Measurements from ENCODE around the gene WWP2.

WWP2 gene

GRCh38 chr16:69859105-69859989, 97.2 kb downstream of the WWP2 start:
- DNase-seq (ENCODE audit: low read depth): no peak

GRCh38 chr16:69860233-69861231, 98.4 kb downstream of the WWP2 start:
- no peak for DNase-seq (ENCODE audit: low read depth)

DNA sequence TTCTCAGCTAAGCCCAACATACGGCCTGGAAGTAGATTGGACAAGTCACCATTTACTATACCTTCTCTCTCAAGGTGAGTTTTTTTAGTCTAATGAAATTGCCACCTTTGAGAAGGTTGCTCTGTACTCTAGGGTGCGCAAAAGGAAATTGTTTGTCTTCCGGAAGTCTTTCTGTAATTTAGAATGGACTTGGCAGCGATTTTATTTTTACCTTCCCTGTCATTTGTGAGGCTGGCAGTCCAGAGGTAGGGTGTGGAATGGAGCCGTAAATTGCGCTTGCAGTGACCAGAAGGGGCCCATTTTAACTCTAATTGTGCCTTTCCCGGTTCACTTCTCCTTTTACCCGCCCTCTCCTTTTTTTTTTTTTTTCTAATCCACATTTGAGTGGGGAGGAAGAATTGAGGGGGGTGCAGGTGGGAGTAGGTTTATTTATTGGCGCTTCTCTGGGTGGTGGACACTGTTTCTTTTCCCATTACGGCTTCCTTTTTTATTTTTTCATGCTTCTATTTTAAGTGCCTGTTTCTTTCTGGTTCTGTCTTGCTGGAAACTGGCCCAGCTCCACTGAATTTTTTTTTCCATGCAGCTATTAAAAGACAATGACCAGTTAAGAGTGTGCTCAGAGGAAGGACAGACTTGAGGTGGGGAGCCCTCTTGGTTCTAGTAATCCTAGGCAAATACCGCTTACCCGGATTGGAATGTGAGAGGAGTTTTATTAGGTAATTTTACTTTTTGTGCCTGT, 99.3 kb downstream of the WWP2 start:
- no peak for DNase-seq (ENCODE audit: low read depth)

- no peak for DNase-seq (ENCODE audit: low read depth)
These were observed 101.5 kb downstream of the WWP2 start for GRCh38 chr16:69863401-69864281.

DNA sequence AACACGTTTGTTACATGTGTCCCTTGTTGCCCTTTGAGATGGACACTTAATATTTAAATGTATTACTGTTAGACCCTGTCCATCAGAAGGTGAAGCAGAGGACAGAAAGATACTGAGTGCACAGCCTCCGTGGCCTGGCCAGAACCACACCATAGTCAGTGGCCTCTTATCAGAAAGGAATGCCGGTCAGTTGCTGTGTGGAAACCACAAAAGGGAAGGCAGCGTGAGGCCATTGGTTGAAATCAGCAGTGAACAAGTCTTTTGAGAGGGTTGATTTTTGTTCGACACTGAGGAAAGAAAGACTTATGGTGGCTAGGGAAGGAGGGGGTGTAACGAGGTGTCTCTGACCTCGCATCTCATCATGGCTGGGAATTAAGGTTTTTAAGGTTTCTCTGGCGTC, 103.6 kb downstream of the WWP2 start:
- DNase-seq (ENCODE audit: low read depth): no peak

GRCh38 chr16:69867784-69868560, 105.8 kb downstream of the WWP2 start:
- no peak for DNase-seq (ENCODE audit: low read depth)

DNA sequence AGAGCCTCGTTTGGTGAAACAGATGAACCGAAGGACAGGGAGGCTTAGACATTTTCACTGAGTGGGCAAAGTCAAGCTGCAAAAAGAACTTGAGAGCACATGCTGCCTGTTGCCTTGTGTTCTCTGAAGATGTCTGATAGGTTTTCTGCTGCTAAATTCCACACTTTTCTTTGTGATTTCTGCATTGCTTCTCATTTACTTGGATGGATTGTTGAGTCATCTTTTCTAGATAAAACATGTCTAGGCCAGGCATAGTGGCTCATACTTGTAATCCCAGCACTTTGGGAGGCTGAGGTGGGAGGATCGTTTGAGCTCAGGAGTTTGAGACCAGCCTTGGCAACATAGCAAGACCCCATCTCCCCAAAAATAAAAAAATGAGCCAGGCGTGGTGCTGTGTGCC, 108.6 kb downstream of the WWP2 start:
- no peak for DNase-seq (ENCODE audit: low read depth)

DNA sequence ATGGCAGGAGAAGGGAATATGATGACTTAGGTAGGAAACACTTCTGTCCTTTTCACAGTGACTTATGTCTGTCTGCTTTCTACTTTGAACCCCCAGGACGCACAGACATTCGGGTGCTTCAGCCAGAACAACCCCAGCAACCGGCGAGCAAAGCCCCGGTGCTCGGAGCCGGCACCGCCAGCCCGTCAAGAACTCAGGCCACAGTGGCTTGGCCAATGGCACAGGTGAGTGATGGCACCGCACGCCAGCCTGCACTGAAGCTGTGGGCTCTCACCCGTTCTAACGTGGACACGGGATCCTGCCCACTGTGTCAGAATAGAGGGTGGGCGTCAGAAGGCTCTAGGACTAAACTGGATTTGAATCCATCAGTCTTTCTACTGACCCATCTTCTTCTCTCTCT, 109.6 kb downstream of the WWP2 start:
- DNase-seq (ENCODE audit: low read depth): no peak

DNA sequence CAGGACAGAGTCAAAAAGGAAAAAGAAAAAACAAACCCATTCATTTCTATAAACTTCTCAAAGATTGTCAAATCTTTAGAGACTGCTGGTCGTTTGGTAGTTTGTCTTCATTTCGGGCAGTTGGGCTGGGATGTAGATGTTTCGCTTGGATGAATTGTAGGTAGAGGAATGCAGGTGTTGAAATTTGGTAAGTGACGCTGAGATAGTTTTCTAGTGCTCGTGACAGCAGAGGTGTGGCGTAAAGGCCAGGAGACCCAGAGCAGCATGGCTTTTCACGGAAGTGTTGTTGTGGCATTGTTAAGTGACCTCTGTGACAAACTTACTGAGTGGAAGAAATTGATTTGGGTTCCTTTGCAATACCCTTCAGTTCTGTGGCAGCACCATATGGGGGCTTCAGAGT, 110.8 kb downstream of the WWP2 start:
- no peak for DNase-seq (ENCODE audit: low read depth)

GRCh38 chr16:69873783-69874182, 111.7 kb downstream of the WWP2 start:
- no peak for DNase-seq (ENCODE audit: low read depth)

DNA sequence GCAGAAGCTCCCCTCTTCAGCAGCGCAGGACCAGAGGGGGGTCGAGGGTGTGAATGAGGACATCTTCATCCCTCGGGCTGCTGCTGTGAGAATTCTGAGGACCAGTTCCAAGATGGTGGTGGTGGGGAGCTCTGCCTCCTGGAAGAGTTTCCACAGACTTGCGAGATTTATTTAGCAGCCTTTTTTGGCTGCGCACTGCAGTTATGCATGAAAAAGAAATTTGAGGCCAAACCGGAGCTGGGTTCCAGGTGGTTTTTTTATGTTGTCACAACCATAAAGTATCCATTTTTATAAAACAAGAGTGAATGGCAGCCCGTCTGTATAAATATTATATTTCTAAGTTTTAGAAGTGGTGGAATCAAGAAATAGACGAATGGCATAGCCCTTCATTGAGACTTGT, 112.1 kb downstream of the WWP2 start:
- no peak for DNase-seq (ENCODE audit: low read depth)

- DNase-seq (ENCODE audit: low read depth): no peak
These were observed 118.6 kb downstream of the WWP2 start for GRCh38 chr16:69880640-69881133.

- DNase-seq (ENCODE audit: low read depth): no peak
These were observed 119.0 kb downstream of the WWP2 start for GRCh38 chr16:69881141-69881540.

GRCh38 chr16:69883744-69884143, 121.6 kb downstream of the WWP2 start:
- no peak for DNase-seq (ENCODE audit: low read depth)

DNA sequence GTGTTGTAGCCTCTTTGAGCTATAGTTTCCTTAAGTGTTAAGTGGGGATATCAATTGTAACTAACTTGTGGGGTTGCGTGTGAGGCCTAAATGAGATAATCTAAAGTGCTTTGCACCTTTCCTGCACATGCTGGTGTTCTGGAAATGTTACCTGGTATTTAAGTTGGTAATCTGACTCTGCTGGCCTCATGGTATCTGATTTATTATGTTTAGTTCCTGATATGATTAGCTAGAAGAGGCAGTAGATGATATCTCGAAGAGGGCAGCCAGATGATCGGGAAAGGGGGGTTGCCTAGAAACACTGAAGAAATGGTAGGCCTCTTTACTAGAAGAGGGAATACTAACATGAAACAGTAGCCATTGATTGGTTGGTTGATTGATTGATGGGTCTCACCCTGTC, 123.6 kb downstream of the WWP2 start:
- no peak for DNase-seq (ENCODE audit: low read depth)

- DNase-seq (ENCODE audit: low read depth): no peak
These were observed 124.6 kb downstream of the WWP2 start for GRCh38 chr16:69886726-69887125.

DNA sequence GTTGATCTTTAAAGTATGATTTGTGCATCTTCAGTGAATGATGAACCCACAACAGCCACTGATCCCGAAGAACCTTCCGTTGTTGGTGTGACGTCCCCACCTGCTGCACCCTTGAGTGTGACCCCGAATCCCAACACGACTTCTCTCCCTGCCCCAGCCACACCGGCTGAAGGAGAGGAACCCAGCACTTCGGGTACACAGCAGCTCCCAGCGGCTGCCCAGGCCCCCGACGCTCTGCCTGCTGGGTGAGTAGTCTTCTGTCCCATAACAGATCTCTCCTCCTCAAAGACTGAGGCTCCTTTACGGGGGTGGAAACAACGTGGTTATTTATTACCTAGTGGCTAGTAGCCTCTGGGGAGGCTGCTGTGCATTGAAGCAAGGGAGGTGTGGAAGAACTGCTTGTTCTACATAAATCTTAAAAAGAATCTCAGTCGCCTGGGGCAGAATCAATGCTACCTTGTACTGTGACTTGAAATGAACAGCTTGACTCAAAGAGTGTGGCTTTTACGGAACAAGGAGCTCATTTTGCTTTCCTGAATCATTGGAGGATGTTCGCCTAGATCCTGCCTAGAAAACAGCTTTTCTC, 126.0 kb downstream of the WWP2 start:
- no peak for DNase-seq (ENCODE audit: low read depth)

DNA sequence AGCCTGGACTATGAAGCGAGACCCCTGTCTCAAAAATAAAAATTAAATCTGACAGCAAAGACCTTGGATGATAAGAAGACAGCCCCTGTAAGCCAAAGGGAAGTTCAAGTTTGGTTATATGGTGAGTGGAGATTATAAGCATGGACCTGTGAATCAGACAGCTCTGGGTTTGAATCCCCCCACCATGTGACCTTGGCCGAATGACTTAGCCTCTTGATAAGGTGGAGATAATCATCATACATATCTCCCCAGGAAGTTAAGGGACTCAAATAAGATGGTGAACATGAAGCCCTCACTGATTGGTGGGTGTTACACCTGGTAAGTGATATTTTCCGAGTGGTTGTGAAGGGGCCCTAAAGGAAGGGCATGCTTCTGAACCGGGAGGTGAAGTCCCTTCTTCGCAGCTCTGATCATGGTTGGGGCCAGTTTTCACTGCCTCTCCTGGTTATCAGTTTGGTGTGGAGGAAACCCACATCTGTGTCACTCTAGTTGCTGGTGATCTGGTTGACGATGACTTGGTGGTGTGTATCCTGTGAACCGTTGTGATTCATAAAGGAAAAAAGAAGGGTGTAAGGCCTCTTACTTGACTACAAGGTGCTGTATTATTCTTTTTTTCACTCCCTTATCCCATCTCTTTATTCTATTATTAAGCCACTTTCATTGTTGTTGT, 127.3 kb downstream of the WWP2 start:
- no peak for DNase-seq (ENCODE audit: low read depth)
